HepG2 (cell line): Measurements from ENCODE around the gene TMEM266. TPM values are rescaled to one million over a fixed set of nuclear protein-coding genes. Genes with fewer than 3 reads are reported as not detected.

Source experiments
- FOXC1 ChIP-seq: sonication (generic); formaldehyde crosslinking; IDR thresholded peaks from 2 replicates; pipeline ENCODE4 v1.8.0; 2022; ENCODE audit warnings: mild to moderate bottlenecking, missing genetic modification reagents, borderline replicate concordance
- HNRNPK ChIP-seq: fragments of 200-400 bp; formaldehyde crosslinking; IDR thresholded peaks from 2 replicates; pipeline ENCODE4 v1.6.1; 2018; ENCODE audit warnings: low read length, low read depth, moderate library complexity, mild to moderate bottlenecking; ENCODE audit not compliant: poor library complexity, severe bottlenecking
- KAT2B ChIP-seq: fragments of 150-350 bp; IDR thresholded peaks from 2 replicates; pipeline ENCODE4 v1.6.1; 2014; ENCODE audit warnings: low read depth, low read length, borderline replicate concordance
- MEIS2 ChIP-seq: sonication (generic); formaldehyde crosslinking; IDR thresholded peaks from 2 replicates; pipeline ENCODE4 v1.9.0; 2021; ENCODE audit warnings: mild to moderate bottlenecking, missing genetic modification reagents
- PPARG ChIP-seq: conservative IDR thresholded peaks from 2 replicates; pipeline ENCODE4 v1.6.1; 2016; ENCODE audit warnings: missing biosample characterization, missing genetic modification reagents
- SNRNP70 ChIP-seq: fragments of 200-400 bp; formaldehyde crosslinking; IDR thresholded peaks from 2 replicates; pipeline ENCODE4 v1.6.1; 2017; ENCODE audit warnings: mild to moderate bottlenecking, low read depth, low read length, moderate library complexity
- TAF1 ChIP-seq: sonication (generic); formaldehyde crosslinking; IDR thresholded peaks from 2 replicates; pipeline ENCODE4 v1.4.0; 2020; ENCODE audit warnings: missing genetic modification reagents
- ZBTB38 ChIP-seq: sonication (generic); formaldehyde crosslinking; IDR thresholded peaks from 2 replicates; pipeline ENCODE4 v1.5.1; 2020; ENCODE audit warnings: mild to moderate bottlenecking, missing genetic modification reagents
- polyA plus RNA-seq, 8 experiments: library from polyadenylated mRNA; depleted of rRNA in 3 of 8; stranded (reverse) in 7 of 8; unstranded in 1 of 8; fragments of >200 nt; fragmentation: Illumina TruSeq in 4 of 8; extraction: Trizol in 4 of 8; gene quantifications; 2 replicates each; pipeline versions ENCODE4 v1.2.1 to v1.2.3, GENCODE V29; 2011 to 2016; ENCODE audit warnings: low read depth in 4 of 8, missing spikeins in 1 of 8, mixed read lengths in 1 of 8; ENCODE audit not compliant: insufficient read depth in 1 of 8
- total RNA-seq, 5 experiments: library from RNA; depleted of rRNA; stranded (reverse); fragments of >200 nt; fragmentation: Illumina TruSeq; extraction: Trizol; gene quantifications; 2 replicates each; pipeline ENCODE4 v1.2.3, GENCODE V29; 2016; ENCODE audit warnings: low read depth in 1 of 5
- TF ChIP-seq, protein P1 (sequence below): sonication (generic); formaldehyde crosslinking; IDR thresholded peaks from 2 replicates; pipeline ENCODE4 v1.4.0; 2020; ENCODE audit warnings: mild to moderate bottlenecking, low read depth, missing genetic modification reagents
- TF ChIP-seq, protein P2 (sequence below): sonication (generic); formaldehyde crosslinking; IDR thresholded peaks from 2 replicates; pipeline ENCODE4 v1.5.0; 2020; ENCODE audit warnings: missing genetic modification reagents
- TF ChIP-seq, protein P3 (sequence below): sonication (generic); formaldehyde crosslinking; IDR thresholded peaks from 2 replicates; pipeline ENCODE4 v1.9.0; 2021; ENCODE audit warnings: mild to moderate bottlenecking, missing genetic modification reagents
- TF ChIP-seq, protein P4 (sequence below): sonication (generic); formaldehyde crosslinking; IDR thresholded peaks from 2 replicates; pipeline ENCODE4 v1.8.1; 2023; ENCODE audit warnings: mild to moderate bottlenecking, missing genetic modification reagents, borderline replicate concordance
- TF ChIP-seq, protein P5 (sequence below): fragments of 450-650 bp; IDR thresholded peaks from 2 replicates; pipeline ENCODE4 v1.6.1; 2016
- TF ChIP-seq, protein P6 (sequence below): sonication (generic); formaldehyde crosslinking; IDR thresholded peaks from 2 replicates; pipeline ENCODE4 v1.5.1; 2020; ENCODE audit warnings: missing genetic modification reagents, mild to moderate bottlenecking, borderline replicate concordance

Gene TMEM266
- total and polyA plus RNA-seq, 2 of the 13 experiments (the other 11 are each of a cell fraction or from before 2014, with no cell fraction given), result 0.04 TPM; not detected in 1

DNA sequence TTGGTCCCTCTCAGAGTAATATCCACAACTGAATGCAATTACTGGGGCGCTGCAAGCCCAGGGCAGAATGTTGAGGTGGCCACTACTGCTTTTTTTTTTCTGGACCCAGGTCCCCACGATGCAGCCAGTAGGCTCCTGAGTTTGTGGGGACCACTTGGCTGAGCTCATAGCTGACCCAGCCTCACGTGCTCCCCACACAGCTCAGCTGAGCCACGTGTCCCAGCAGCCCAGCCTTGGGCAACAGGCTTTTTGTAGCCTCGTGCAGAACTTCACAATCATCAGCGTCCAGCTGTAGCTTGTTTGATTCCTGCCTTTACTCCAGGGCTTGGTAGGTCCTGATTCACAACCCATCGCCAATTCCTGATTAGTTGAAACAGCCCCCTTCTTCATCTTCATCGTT lies 134.1 kb downstream of the TMEM266 start (continued):
- TF ChIP-seq, protein P1, sequence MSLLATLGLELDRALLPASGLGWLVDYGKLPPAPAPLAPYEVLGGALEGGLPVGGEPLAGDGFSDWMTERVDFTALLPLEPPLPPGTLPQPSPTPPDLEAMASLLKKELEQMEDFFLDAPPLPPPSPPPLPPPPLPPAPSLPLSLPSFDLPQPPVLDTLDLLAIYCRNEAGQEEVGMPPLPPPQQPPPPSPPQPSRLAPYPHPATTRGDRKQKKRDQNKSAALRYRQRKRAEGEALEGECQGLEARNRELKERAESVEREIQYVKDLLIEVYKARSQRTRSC (CRISPR knock-in tag), result no peak
- TF ChIP-seq KAT2B (no peak), ZBTB38 (no peak), SNRNP70 (no peak), FOXC1 (CRISPR knock-in tag) (no peak), PPARG (CRISPR knock-in tag) (no peak), TAF1 (CRISPR knock-in tag) (no peak), HNRNPK (no peak), MEIS2 (CRISPR knock-in tag) (no peak)
- TF ChIP-seq, protein P2, sequence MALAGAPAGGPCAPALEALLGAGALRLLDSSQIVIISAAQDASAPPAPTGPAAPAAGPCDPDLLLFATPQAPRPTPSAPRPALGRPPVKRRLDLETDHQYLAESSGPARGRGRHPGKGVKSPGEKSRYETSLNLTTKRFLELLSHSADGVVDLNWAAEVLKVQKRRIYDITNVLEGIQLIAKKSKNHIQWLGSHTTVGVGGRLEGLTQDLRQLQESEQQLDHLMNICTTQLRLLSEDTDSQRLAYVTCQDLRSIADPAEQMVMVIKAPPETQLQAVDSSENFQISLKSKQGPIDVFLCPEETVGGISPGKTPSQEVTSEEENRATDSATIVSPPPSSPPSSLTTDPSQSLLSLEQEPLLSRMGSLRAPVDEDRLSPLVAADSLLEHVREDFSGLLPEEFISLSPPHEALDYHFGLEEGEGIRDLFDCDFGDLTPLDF (CRISPR knock-in tag), result no peak
- TF ChIP-seq, protein P3, sequence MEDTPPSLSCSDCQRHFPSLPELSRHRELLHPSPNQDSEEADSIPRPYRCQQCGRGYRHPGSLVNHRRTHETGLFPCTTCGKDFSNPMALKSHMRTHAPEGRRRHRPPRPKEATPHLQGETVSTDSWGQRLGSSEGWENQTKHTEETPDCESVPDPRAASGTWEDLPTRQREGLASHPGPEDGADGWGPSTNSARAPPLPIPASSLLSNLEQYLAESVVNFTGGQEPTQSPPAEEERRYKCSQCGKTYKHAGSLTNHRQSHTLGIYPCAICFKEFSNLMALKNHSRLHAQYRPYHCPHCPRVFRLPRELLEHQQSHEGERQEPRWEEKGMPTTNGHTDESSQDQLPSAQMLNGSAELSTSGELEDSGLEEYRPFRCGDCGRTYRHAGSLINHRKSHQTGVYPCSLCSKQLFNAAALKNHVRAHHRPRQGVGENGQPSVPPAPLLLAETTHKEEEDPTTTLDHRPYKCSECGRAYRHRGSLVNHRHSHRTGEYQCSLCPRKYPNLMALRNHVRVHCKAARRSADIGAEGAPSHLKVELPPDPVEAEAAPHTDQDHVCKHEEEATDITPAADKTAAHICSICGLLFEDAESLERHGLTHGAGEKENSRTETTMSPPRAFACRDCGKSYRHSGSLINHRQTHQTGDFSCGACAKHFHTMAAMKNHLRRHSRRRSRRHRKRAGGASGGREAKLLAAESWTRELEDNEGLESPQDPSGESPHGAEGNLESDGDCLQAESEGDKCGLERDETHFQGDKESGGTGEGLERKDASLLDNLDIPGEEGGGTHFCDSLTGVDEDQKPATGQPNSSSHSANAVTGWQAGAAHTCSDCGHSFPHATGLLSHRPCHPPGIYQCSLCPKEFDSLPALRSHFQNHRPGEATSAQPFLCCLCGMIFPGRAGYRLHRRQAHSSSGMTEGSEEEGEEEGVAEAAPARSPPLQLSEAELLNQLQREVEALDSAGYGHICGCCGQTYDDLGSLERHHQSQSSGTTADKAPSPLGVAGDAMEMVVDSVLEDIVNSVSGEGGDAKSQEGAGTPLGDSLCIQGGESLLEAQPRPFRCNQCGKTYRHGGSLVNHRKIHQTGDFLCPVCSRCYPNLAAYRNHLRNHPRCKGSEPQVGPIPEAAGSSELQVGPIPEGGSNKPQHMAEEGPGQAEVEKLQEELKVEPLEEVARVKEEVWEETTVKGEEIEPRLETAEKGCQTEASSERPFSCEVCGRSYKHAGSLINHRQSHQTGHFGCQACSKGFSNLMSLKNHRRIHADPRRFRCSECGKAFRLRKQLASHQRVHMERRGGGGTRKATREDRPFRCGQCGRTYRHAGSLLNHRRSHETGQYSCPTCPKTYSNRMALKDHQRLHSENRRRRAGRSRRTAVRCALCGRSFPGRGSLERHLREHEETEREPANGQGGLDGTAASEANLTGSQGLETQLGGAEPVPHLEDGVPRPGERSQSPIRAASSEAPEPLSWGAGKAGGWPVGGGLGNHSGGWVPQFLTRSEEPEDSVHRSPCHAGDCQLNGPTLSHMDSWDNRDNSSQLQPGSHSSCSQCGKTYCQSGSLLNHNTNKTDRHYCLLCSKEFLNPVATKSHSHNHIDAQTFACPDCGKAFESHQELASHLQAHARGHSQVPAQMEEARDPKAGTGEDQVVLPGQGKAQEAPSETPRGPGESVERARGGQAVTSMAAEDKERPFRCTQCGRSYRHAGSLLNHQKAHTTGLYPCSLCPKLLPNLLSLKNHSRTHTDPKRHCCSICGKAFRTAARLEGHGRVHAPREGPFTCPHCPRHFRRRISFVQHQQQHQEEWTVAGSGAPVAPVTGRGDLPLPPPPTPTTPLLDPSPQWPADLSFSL, result no peak
- TF ChIP-seq, protein P4, sequence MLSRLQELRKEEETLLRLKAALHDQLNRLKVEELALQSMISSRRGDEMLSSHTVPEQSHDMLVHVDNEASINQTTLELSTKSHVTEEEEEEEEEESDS (CRISPR knock-in tag), result no peak
- TF ChIP-seq, protein P5, sequence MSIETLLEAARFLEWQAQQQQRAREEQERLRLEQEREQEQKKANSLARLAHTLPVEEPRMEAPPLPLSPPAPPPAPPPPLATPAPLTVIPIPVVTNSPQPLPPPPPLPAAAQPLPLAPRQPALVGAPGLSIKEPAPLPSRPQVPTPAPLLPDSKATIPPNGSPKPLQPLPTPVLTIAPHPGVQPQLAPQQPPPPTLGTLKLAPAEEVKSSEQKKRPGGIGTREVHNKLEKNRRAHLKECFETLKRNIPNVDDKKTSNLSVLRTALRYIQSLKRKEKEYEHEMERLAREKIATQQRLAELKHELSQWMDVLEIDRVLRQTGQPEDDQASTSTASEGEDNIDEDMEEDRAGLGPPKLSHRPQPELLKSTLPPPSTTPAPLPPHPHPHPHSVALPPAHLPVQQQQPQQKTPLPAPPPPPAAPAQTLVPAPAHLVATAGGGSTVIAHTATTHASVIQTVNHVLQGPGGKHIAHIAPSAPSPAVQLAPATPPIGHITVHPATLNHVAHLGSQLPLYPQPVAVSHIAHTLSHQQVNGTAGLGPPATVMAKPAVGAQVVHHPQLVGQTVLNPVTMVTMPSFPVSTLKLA, result peak; percentile 22; the same call in 1 of the 2 replicates
- TF ChIP-seq, protein P6, sequence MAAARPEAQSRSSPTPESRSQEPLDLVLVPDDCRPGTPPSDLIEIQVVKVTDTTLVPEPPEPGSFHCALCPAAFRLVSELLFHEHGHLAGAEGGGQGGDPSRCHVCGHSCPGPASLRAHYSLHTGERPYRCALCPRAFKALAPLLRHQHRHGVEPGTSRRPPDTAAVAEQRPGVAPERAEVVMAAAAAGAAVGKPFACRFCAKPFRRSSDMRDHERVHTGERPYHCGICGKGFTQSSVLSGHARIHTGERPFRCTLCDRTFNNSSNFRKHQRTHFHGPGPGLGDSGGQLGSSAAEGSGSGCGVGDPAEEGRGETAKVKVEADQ, result no peak
